Common myeloid progenitor, CD34-positive (primary cell): Measurements from ENCODE around the gene GLI3. TPM values are rescaled to one million over a fixed set of nuclear protein-coding genes. Genes with fewer than 3 reads are reported as not detected.

Experiments used
- CTCF ChIA-PET: fragments of 350-600 bp; sonication (Branson Sonifier 250); formaldehyde crosslinking; loops from one replicate; lab custom pipeline; 2021; ENCODE audit warnings: antibody characterized with exemption; lab: Charles Lee
- POLR2A ChIA-PET: fragments of 350-600 bp; sonication (Branson Sonifier 250); formaldehyde crosslinking; loops from one replicate; lab custom pipeline; 2021; ENCODE audit warnings: antibody characterized with exemption; lab: Charles Lee
- DNase-seq, 3 donors: peaks; one replicate each; pipeline versions ENCODE4 v3.0.0 to v3.0.0-alpha.2; 2013
- H3K27ac ChIP-seq, 2 experiments: 1 replicate in 1 of 2; 2 replicates in 1 of 2; pipeline ENCODE4 v1.7.0; 2013; ENCODE audit warnings: inconsistent platforms in 2 of 2, low read length in 2 of 2, mild to moderate bottlenecking in 2 of 2, low read depth in 1 of 2, moderate library complexity in 1 of 2; ENCODE audit not compliant: severe bottlenecking in 2 of 2, insufficient read depth in 1 of 2, poor library complexity in 1 of 2
- H3K27me3 ChIP-seq, 5 experiments: replicated peaks in 2 of 5; 1 replicate in 3 of 5; 2 replicates in 2 of 5; pipeline versions ENCODE4 v1.6.1 to v1.7.0; 2013; ENCODE audit warnings: low read length in 4 of 5, mild to moderate bottlenecking in 2 of 5, moderate library complexity in 2 of 5, inconsistent platforms in 1 of 5; ENCODE audit not compliant: insufficient read depth in 5 of 5, control insufficient read depth in 4 of 5
- H3K36me3 ChIP-seq, 4 experiments: 1 replicate in 2 of 4; 2 replicates in 2 of 4; pipeline versions ENCODE4 v1.6.1 to v1.7.0; 2013; ENCODE audit warnings: low read length in 3 of 4, control low read depth in 1 of 4, mild to moderate bottlenecking in 1 of 4; ENCODE audit not compliant: control insufficient read depth in 4 of 4, insufficient read depth in 4 of 4
- H3K4me1 ChIP-seq, 4 experiments: 1 replicate in 3 of 4; 2 replicates in 1 of 4; pipeline versions ENCODE4 v1.6.1 to v1.7.1; 2013; ENCODE audit warnings: low read length in 3 of 4, mild to moderate bottlenecking in 3 of 4, control low read depth in 1 of 4, inconsistent platforms in 1 of 4, moderate library complexity in 1 of 4; ENCODE audit not compliant: control insufficient read depth in 4 of 4, insufficient read depth in 4 of 4; ENCODE audit errors: control extremely low read depth in 1 of 4
- H3K4me3 ChIP-seq, 7 experiments: 1 replicate in 4 of 7; 2 replicates in 3 of 7; pipeline versions ENCODE4 v1.5.1 to v1.7.0; 2013; ENCODE audit warnings: mild to moderate bottlenecking in 7 of 7, low read length in 6 of 7, moderate library complexity in 6 of 7, inconsistent platforms in 2 of 7, low read depth in 2 of 7, control low read depth in 1 of 7; ENCODE audit not compliant: insufficient read depth in 4 of 7, control insufficient read depth in 1 of 7; ENCODE audit errors: extremely low read depth in 1 of 7
- H3K9me3 ChIP-seq, 5 experiments: 1 replicate in 4 of 5; 2 replicates in 1 of 5; pipeline versions ENCODE4 v1.6.1 to v1.7.1; 2013; ENCODE audit warnings: low read length in 4 of 5, mild to moderate bottlenecking in 2 of 5, inconsistent platforms in 1 of 5, low read depth in 1 of 5, moderate library complexity in 1 of 5; ENCODE audit not compliant: control insufficient read depth in 4 of 5, insufficient read depth in 2 of 5; ENCODE audit errors: control extremely low read depth in 1 of 5
- WGBS: methylation state at CpG from one replicate; pipeline ENCODE4 v1.1.5; 2013; ENCODE audit not compliant: insufficient coverage; 5-methylcytosine and 5-hydroxymethylcytosine counted together
- polyA plus RNA-seq: library from polyadenylated mRNA; unstranded; fragments of 120-200 nt; gene quantifications from one replicate; pipeline ENCODE4 v1.2.1, GENCODE V29; 2013

Gene GLI3
- polyA plus RNA-seq: 0.03 TPM

DNA sequence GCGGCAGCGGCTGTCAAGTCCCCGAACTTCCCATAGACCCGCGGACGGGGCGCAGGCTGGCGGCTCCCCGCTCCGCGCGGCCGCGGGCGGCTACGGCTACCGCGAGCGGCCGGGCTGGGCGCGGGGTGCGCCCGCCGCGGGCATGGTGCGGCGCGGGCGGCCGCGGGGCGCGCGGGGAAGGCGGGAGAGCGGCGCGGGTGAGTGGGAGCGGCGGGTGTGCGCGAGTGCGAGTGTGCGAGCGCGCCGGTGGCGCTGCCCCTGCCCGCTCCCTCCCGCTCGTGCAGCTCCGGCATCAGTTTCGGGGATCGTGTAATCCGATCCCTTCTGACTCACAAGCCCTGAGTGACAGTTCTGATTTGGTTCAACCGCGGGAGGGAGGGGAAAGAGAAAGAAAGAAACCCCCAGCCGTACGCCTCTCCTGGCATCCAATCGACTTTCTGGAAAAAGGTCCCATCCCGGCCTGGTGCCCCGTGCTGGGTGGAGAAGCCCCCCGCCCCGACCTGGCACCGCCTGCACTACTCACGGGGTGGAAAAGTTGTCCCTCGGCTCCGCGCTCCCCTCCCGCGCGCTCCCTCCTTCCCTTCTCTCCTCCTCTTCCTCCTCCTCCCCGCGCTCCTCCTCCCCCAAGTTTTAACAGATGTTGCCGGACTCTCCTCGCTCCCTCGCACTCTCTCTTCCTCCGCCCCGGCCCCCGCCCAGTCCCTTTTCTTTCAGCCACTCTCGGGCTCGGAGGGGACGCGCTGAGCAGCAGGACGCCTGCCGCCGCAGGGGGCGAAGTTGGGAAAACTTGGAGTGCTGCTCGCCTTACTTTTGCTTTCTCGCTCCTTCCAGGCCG is at the start of gene GLI3:
Gene GLI3 (minus strand): TSS at position 234 of the 835 bp plus-strand sequence. CDS start 13,956 bp downstream, outside the sequence.
- H3K9me3 ChIP-seq: no peaks in the 10 kb centered on the region
- DNase-seq: peak; percentile 36 to 78 (median 69)
- no peak within 1 kb of the TSS for H3K27ac ChIP-seq
- no peaks in the 10 kb centered on the region for H3K36me3 ChIP-seq
- peaks cover 0 to 23% (median 19%) of the 10 kb centered on the region in 4 experiments for H3K4me1 ChIP-seq
- H3K27me3 ChIP-seq: peaks cover 29 to 95% (median 59%) of the 10 kb centered on the region in 5 experiments
- ChIA-PET POLR2A (no interaction called here), CTCF (no interaction called here)
- peak within 1 kb of the TSS; percentile 29 to 80 (median 59) for H3K4me3 ChIP-seq
- 0% methylated on average over 60 of the region's 92 CpGs for WGBS

GRCh38 chr7:42285383-42285824 is 48.4 kb upstream of the GLI3 start:
- no peak overlapping the region for H3K4me3 ChIP-seq
- H3K9me3 ChIP-seq: no peaks in the 10 kb centered on the region
- no peak for DNase-seq
- no peaks in the 10 kb centered on the region for H3K36me3 ChIP-seq
- CTCF ChIA-PET: no interaction called here
- H3K4me1 ChIP-seq: no peaks in the 10 kb centered on the region
- H3K27me3 ChIP-seq: peaks cover 0 to 5% (median 4%) of the 10 kb centered on the region in 5 experiments
- POLR2A ChIA-PET: no interaction called here
- no peak overlapping the region for H3K27ac ChIP-seq

GRCh38 chr7:42283553-42283952 is 46.5 kb upstream of the GLI3 start:
- H3K27ac ChIP-seq: no peak overlapping the region
- 89% methylated on average over 2 of the region's 2 CpGs for WGBS
- no peak overlapping the region for H3K4me3 ChIP-seq
- peaks cover 2 to 4% (median 4%) of the 10 kb centered on the region in 5 experiments for H3K27me3 ChIP-seq
- H3K36me3 ChIP-seq: no peaks in the 10 kb centered on the region
- no peak for DNase-seq
- H3K9me3 ChIP-seq: no peaks in the 10 kb centered on the region
- POLR2A ChIA-PET: no interaction called here
- CTCF ChIA-PET: interaction anchor here (1.6 kb wide), 1 partner anchor 125 kb away, joined by 3 read pairs; no protein-coding TSS in a partner anchor
- H3K4me1 ChIP-seq: no peaks in the 10 kb centered on the region

- peaks cover 4 to 11% (median 8%) of the 10 kb centered on the region in 5 experiments for H3K27me3 ChIP-seq
- no peaks in the 10 kb centered on the region for H3K36me3 ChIP-seq
- peak in 2 of 3 donors; percentile 1 to 3 for DNase-seq
- no peak overlapping the region for H3K27ac ChIP-seq
- POLR2A ChIA-PET: no interaction called here
- no peaks in the 10 kb centered on the region for H3K9me3 ChIP-seq
- H3K4me3 ChIP-seq: no peak overlapping the region
- H3K4me1 ChIP-seq: no peaks in the 10 kb centered on the region
- WGBS: 100% methylated on average over 1 of the region's 4 CpGs
- CTCF ChIA-PET: no interaction called here
Observed at GRCh38 chr7:42278344-42278743, 41.3 kb upstream of the GLI3 start.

DNA sequence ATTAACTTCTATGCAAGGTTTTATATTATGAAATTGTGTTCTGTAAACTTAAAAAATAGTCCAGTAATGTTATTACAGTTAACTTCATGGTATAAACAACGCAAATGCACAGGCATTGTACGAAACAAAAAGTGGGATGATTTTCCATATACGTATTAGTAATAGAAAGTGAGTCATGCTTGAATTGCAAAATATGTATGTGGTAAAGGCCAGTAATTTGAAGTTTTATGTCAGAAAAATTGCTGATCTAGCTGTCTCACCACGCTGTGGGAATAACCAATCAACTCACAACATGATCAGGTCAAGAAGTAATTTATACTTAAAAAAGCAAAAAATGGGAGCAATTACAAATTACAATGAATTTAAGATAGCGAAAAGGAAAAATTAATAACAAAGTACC is 37.0 kb upstream of the GLI3 start:
- Histone ChIP-seq H3K4me3 (no peak overlapping the region), H3K27me3 (peaks cover 2 to 13% (median 8%) of the 10 kb centered on the region in 5 experiments), H3K4me1 (peaks cover 0 to 5% (median 0%) of the 10 kb centered on the region in 4 experiments), H3K9me3 (no peaks in the 10 kb centered on the region), H3K27ac (no peak overlapping the region), H3K36me3 (no peaks in the 10 kb centered on the region)
- POLR2A ChIA-PET: no interaction called here
- 100% methylated on average over 3 of the region's 5 CpGs for WGBS
- DNase-seq: no peak
- CTCF ChIA-PET: no interaction called here

GRCh38 chr7:42272793-42273665 is 36.0 kb upstream of the GLI3 start:
- Histone ChIP-seq H3K4me1 (peaks cover 0 to 9% (median 0%) of the 10 kb centered on the region in 4 experiments), H3K27me3 (peaks cover 0 to 11% (median 8%) of the 10 kb centered on the region in 5 experiments), H3K27ac (no peak overlapping the region), H3K36me3 (no peaks in the 10 kb centered on the region), H3K9me3 (no peaks in the 10 kb centered on the region), H3K4me3 (no peak overlapping the region)
- ChIA-PET CTCF (no interaction called here), POLR2A (no interaction called here)
- 83% methylated on average over 2 of the region's 3 CpGs for WGBS
- no peak for DNase-seq
